ENCODE results near the gene SCO1. TPM values are rescaled to one million over a fixed set of nuclear protein-coding genes. Genes with fewer than 3 reads are reported as not detected.

SCO1 gene
- total and polyA plus RNA-seq, 10 of the 15 experiments (the other 5 are each of a cell fraction or from before 2014, with no cell fraction given): 8.2 to 73.0 (median 37.1) TPM

DNA sequence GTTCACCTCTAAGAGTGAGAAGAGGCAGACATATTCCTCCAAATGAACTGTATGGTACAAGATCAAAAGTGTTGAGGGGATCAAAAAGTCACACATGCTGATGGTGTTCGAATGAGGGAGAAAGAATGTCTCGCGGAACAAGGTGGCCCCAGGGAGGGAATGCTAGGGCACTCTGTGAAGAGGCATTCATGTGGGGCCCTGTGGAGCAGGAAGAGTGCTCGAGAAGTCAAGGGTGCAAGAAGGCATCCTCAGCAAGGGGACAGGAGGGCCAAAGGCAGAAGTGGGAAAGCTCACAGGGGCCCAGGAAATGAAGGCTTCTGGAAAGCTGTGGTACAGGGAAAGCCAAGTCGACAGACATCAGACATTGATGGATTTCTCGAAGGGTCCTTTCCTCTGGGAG lies 34.1 kb downstream of the SCO1 start:
- intact Hi-C loops (cut with micrococcal nuclease; ENCODE audit: unreplicated experiment): no loop called here
- WGBS (ENCODE audit: insufficient coverage, insufficient replicate concordance, low lambda C conversion rate, missing lambda C conversion rate): 72% methylated on average over 6 of the region's 6 CpGs
- Histone ChIP-seq H3K4me1 (ENCODE audit: control insufficient read depth, insufficient read depth, low read length) (no peaks in the 10 kb centered on the region), H3K27ac (ENCODE audit: control insufficient read depth, insufficient read depth) (no peak overlapping the region), H3K4me2 (ENCODE audit: control insufficient read depth, insufficient read depth) (no peak overlapping the region), H3K9ac (ENCODE audit: control insufficient read depth, insufficient read depth, low read length) (no peak overlapping the region), H4K20me1 (ENCODE audit: control insufficient read depth, insufficient read depth) (no peaks in the 10 kb centered on the region), H3K27me3 (replicated peaks in 1 of 2; ENCODE audit: control insufficient read depth in 2 of 2, insufficient read depth in 2 of 2, low read length in 1 of 2) (no peaks in the 10 kb centered on the region), H2AFZ (ENCODE audit: control insufficient read depth, low read depth, low read length) (no peak overlapping the region), H3K9me3 (replicated peaks; ENCODE audit: control insufficient read depth, insufficient read depth, low read length) (no peaks in the 10 kb centered on the region), H3K4me3 (no peak overlapping the region), H3K79me2 (ENCODE audit: control insufficient read depth, insufficient read depth, low read length) (no peaks in the 10 kb centered on the region), H3K36me3 (ENCODE audit: control insufficient read depth in 2 of 2, insufficient read depth in 2 of 2, low read length in 1 of 2) (no peaks in the 10 kb centered on the region)
- DNase-seq (ENCODE audit: low read depth, low spot score): no peak
- ChIA-PET RAD21 (ENCODE audit: unreplicated experiment) (no interaction called here), POLR2A (no interaction called here), CTCF (interaction anchor here (0.9 to 1.8 kb wide), 2 partner anchors 16 to 46 kb away, joined by 3 to 4 read pairs; no protein-coding TSS in a partner anchor), SMC1A (ENCODE audit: uncharacterized antibody, unreplicated experiment) (no interaction called here)
- in situ Hi-C loops (cut with MboI): no loop called here
- no TSS peak for BruUV-seq (replicated peaks)
- FAIRE-seq: no peak
- no peak for ATAC-seq
- TF ChIP-seq SUZ12 (IDR thresholded peaks at IDR 0.05; ENCODE audit: unreplicated experiment) (no peak), EGR1 (IDR thresholded peaks at IDR 0.05; ENCODE audit: borderline replicate concordance in 1 of 2, low read depth in 2 of 2, low read length in 2 of 2) (no peak), RAD51 (IDR thresholded peaks at IDR 0.05) (no peak)

DNA sequence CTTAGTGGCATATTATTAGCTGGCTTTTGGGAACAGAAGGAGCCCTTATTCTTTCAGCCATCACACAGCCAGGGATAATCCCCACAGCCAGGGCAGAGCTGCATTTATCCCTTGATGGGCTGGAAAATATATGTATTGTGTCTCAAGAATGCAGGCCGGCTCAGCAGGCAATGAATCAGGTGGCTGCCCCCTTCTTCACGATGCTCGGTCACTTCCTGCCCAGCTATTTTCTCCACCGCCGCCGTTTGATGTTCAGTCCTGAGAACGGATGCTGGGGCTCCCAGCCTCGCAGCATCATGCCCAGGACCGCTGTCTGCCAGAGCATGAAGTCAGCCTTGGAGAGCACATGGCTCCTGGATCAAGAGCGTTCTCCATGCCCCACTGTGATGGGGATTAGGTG lies 35.9 kb downstream of the SCO1 start:
- WGBS (ENCODE audit: insufficient coverage, insufficient replicate concordance, low lambda C conversion rate, missing lambda C conversion rate): 98% methylated on average over 10 of the region's 10 CpGs
- in situ Hi-C loops (cut with MboI): no loop called here
- POLR2A ChIA-PET: interaction anchor here (0.6 kb wide), 1 partner anchor 1929 kb away, joined by 4 read pairs; no protein-coding TSS in a partner anchor
- H3K79me2 ChIP-seq (ENCODE audit: control insufficient read depth, insufficient read depth, low read length): no peaks in the 10 kb centered on the region
- H3K27ac ChIP-seq (ENCODE audit: control insufficient read depth, insufficient read depth): no peak overlapping the region
- H3K4me3 ChIP-seq: no peak overlapping the region
- H3K9me3 ChIP-seq (replicated peaks; ENCODE audit: control insufficient read depth, insufficient read depth, low read length): no peaks in the 10 kb centered on the region
- H3K36me3 ChIP-seq (ENCODE audit: control insufficient read depth in 2 of 2, insufficient read depth in 2 of 2, low read length in 1 of 2): no peaks in the 10 kb centered on the region
- no TSS peak for BruUV-seq (replicated peaks)
- no peaks in the 10 kb centered on the region for H3K4me1 ChIP-seq (ENCODE audit: control insufficient read depth, insufficient read depth, low read length)
- ATAC-seq (no peak), DNase-seq (ENCODE audit: low read depth, low spot score) (no peak), FAIRE-seq (no peak)
- SMC1A ChIA-PET (ENCODE audit: uncharacterized antibody, unreplicated experiment): interaction anchor here (0.6 to 0.8 kb wide), 3 partner anchors 9 to 15 kb away, joined by 3 read pairs; no protein-coding TSS in a partner anchor
- H3K27me3 ChIP-seq (replicated peaks in 1 of 2; ENCODE audit: control insufficient read depth in 2 of 2, insufficient read depth in 2 of 2, low read length in 1 of 2): no peaks in the 10 kb centered on the region
- no peaks in the 10 kb centered on the region for H4K20me1 ChIP-seq (ENCODE audit: control insufficient read depth, insufficient read depth)
- RAD21 ChIA-PET (ENCODE audit: unreplicated experiment): no interaction called here
- CTCF ChIA-PET: interaction anchor here (1.3 to 1.4 kb wide), 2 partner anchors 30 to 45 kb away, joined by 3 to 4 read pairs; no protein-coding TSS in a partner anchor
- no peak for TF ChIP-seq MEF2A (IDR thresholded peaks at IDR 0.05; ENCODE audit: insufficient read depth, low read depth, low read length)
- no peak for TF ChIP-seq TBL1XR1 (IDR thresholded peaks at IDR 0.05; ENCODE audit: low read depth, low read length)
- TF ChIP-seq BCL11A (IDR thresholded peaks at IDR 0.05; ENCODE audit: low read depth, low read length): no peak
- no peak for TF ChIP-seq PAX5 (IDR thresholded peaks at IDR 0.05; ENCODE audit: borderline replicate concordance, low read depth, low read length)
- TF ChIP-seq EED (IDR thresholded peaks at IDR 0.05; ENCODE audit: low read depth): no peak
- no peak for TF ChIP-seq MEF2B (IDR thresholded peaks at IDR 0.05; ENCODE audit: partially characterized antibody, poor library complexity, severe bottlenecking)
- TF ChIP-seq, protein P1, sequence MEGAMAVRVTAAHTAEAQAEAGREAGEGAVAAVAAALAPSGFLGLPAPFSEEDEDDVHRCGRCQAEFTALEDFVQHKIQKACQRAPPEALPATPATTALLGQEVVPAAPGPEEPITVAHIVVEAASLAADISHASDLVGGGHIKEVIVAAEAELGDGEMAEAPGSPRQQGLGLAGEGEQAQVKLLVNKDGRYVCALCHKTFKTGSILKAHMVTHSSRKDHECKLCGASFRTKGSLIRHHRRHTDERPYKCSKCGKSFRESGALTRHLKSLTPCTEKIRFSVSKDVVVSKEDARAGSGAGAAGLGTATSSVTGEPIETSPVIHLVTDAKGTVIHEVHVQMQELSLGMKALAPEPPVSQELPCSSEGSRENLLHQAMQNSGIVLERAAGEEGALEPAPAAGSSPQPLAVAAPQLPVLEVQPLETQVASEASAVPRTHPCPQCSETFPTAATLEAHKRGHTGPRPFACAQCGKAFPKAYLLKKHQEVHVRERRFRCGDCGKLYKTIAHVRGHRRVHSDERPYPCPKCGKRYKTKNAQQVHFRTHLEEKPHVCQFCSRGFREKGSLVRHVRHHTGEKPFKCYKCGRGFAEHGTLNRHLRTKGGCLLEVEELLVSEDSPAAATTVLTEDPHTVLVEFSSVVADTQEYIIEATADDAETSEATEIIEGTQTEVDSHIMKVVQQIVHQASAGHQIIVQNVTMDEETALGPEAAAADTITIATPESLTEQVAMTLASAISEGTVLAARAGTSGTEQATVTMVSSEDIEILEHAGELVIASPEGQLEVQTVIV (IDR thresholded peaks at IDR 0.05; ENCODE audit: borderline replicate concordance, partially characterized antibody): no peak
- no peak for TF ChIP-seq RFX5 (IDR thresholded peaks at IDR 0.05; ENCODE audit: low read depth, low read length)
- no peak for TF ChIP-seq RBBP5 (conservative IDR thresholded peaks at IDR 0.05)
- TF ChIP-seq GABPA (IDR thresholded peaks at IDR 0.05; ENCODE audit: low read depth): no peak
- H2AFZ ChIP-seq (ENCODE audit: control insufficient read depth, low read depth, low read length): no peak overlapping the region
- no peak overlapping the region for H3K9ac ChIP-seq (ENCODE audit: control insufficient read depth, insufficient read depth, low read length)
- intact Hi-C loops (cut with micrococcal nuclease; ENCODE audit: unreplicated experiment): no loop called here
- no peak overlapping the region for H3K4me2 ChIP-seq (ENCODE audit: control insufficient read depth, insufficient read depth)

Data from GM12878 (cell line).